Hematopoietic multipotent progenitor cell treated with erythropoietin and hydrocortisone succinate and interleukin-3 and kit ligand, for 17 days (in vitro differentiated cells): ENCODE data around the gene PKNOX2.

Experiments used
- DNase-seq: peaks from one replicate; pipeline ENCODE4 v3.0.0-alpha.2; 2015; ENCODE audit warnings: low spot score

Gene PKNOX2

GRCh38 chr11:125382822-125383221, 218.3 kb downstream of the PKNOX2 start:
- no peak for DNase-seq

- no peak for DNase-seq
Observed at GRCh38 chr11:125384825-125385224, 220.3 kb downstream of the PKNOX2 start.

- no peak for DNase-seq
Observed at GRCh38 chr11:125387901-125388300, 223.3 kb downstream of the PKNOX2 start.

GRCh38 chr11:125388611-125389010, 224.1 kb downstream of the PKNOX2 start:
- DNase-seq = no peak

- no peak for DNase-seq
Observed at GRCh38 chr11:125389339-125390166, 225.0 kb downstream of the PKNOX2 start.

GRCh38 chr11:125390946-125391345, 226.4 kb downstream of the PKNOX2 start:
- DNase-seq = no peak

- DNase-seq = no peak
Observed at GRCh38 chr11:125393331-125393730, 228.8 kb downstream of the PKNOX2 start.

- DNase-seq = no peak
Observed at GRCh38 chr11:125394296-125394695, 229.7 kb downstream of the PKNOX2 start.

GRCh38 chr11:125397421-125397820, 232.9 kb downstream of the PKNOX2 start:
- DNase-seq = no peak

- DNase-seq = no peak
Observed at GRCh38 chr11:125398475-125398874, 233.9 kb downstream of the PKNOX2 start.

- DNase-seq = no peak
Observed at GRCh38 chr11:125398994-125399640, 234.6 kb downstream of the PKNOX2 start.

GRCh38 chr11:125399945-125400344, 235.4 kb downstream of the PKNOX2 start:
- no peak for DNase-seq

GRCh38 chr11:125401235-125401634, 236.7 kb downstream of the PKNOX2 start:
- DNase-seq = no peak

- no peak for DNase-seq
Observed at GRCh38 chr11:125401746-125402145, 237.2 kb downstream of the PKNOX2 start.

- DNase-seq = no peak
Observed at GRCh38 chr11:125402435-125402834, 237.9 kb downstream of the PKNOX2 start.

- no peak for DNase-seq
Observed at GRCh38 chr11:125404157-125404810, 239.7 kb downstream of the PKNOX2 start.

GRCh38 chr11:125404811-125405790, 240.6 kb downstream of the PKNOX2 start:
- peak; percentile 27 for DNase-seq

- no peak for DNase-seq
Observed at GRCh38 chr11:125407046-125407445, 242.5 kb downstream of the PKNOX2 start.

GRCh38 chr11:125408311-125408711, 243.8 kb downstream of the PKNOX2 start:
- no peak for DNase-seq

GRCh38 chr11:125410091-125410490, 245.5 kb downstream of the PKNOX2 start:
- DNase-seq = no peak

GRCh38 chr11:125412177-125412496, 247.6 kb downstream of the PKNOX2 start:
- DNase-seq = no peak

GRCh38 chr11:125412509-125412908, 248.0 kb downstream of the PKNOX2 start:
- DNase-seq = no peak
